Femur (tissue), 1 donor: ENCODE data around the gene RASAL2.

Source experiments
- DNase-seq: peaks from one replicate; pipeline ENCODE4 v3.0.0-alpha.2; 2017

RASAL2 gene

DNA sequence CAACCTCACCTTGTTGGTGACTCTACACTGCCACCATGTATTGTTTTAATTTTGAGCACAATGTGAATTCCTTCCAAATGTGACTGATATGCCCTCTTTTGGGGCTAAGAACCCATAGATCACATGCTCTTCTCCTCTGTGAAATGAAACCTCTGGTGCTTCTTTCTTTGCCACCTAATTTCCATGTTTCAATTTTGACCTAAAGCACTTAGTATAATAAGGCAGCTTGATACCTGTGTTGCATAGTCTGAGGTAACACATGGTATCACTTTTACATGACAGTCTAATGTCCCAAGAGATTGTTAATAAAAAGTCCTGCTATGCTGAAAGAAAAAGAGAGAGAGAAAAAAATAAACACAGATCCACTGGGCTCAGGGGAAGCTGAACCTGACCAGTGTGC lies 378.6 kb downstream of the RASAL2 start:
- DNase-seq = no peak

GRCh38 chr1:178477373-178477772 lies 383.5 kb downstream of the RASAL2 start:
- no peak for DNase-seq

DNA sequence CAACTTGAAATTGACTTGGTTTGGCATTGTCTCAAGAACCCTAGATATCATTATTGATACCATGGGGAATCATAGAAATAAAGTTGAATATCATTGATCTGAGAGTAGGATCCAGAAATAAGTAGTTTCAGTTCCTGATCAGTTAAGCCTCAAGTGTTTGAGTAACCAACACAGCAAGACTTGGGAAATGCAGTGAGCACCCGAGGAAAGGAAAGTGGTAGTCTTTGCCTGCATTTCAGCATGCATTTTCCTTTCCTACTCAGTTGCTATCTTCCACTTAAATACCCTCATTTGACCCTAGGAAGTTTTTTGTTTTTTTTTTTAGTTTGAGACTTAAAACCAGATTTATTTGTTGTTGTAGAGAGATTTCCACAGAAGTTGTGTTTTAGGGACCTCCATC lies 383.9 kb downstream of the RASAL2 start:
- no peak for DNase-seq

GRCh38 chr1:178483251-178483957 lies 389.5 kb downstream of the RASAL2 start:
- no peak for DNase-seq

- DNase-seq = no peak
Observed at GRCh38 chr1:178484698-178485225, 390.9 kb downstream of the RASAL2 start.

DNA sequence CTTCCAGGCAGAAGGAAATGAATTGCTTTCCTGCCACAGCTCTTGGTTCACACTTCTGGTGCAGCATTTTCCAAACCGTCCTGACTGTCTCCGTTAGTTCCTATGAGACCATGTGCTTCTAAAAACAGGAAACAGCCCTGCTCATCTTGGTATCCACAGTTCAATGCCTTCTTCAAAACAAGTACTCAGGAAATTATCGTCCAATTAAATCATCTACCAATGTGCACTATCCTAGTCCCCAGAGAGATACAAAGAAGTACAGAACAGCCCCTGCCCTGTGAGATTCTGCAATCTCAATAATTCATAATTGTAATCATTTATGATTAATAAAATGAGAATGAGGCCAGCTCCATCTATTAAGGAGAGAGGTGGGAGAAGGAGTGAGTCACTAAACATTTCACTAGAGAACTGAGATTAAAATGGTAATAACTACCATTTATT lies 391.7 kb downstream of the RASAL2 start:
- DNase-seq = no peak

DNA sequence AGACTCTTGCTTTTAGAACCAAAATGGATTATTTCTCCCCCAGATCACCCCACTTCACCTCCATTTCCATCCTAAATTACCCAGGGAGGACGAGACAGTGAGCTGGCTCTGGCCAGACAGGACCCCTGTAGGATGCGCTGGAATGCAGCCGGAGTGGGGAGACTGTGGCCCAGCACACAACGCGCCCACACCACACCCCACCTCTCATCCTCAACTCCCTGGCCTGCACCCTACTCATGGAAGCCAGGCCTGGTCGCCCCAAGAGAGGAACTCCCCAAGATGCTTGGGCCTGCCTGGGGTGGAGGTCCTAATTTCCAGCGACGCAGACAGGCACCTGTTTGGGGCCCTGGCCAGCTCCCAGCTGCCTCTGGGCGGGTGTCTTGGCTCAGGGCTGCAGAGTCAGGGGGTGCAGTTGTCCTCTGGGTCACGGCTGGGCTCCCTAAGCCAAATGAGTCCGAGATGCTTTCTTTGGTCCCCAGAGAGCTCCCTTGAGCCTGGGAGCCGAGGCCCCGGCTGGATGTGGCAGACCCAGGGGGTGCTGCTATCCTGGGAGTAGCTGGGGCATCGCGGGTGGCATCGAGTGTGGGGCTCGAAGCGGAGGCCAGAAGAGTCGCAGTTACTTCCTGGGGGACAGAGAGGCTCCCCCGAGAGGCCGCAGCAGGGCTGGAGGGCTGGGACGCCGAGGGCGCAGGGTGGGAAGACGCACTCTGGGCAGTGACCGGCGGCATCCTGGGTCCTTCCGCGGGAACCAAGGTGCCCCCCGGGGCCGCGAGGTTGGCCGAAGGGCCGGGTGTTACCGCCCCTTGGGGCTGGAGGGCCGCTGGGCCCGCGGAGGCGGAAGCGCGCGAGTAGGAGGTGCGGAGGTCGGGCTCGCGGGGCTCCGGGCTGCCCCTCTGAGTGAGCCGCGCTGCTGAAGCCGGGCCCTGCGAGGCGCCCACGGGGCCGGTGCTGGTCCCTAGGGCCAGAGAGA lies 392.5 kb downstream of the RASAL2 start:
- no peak for DNase-seq

DNA sequence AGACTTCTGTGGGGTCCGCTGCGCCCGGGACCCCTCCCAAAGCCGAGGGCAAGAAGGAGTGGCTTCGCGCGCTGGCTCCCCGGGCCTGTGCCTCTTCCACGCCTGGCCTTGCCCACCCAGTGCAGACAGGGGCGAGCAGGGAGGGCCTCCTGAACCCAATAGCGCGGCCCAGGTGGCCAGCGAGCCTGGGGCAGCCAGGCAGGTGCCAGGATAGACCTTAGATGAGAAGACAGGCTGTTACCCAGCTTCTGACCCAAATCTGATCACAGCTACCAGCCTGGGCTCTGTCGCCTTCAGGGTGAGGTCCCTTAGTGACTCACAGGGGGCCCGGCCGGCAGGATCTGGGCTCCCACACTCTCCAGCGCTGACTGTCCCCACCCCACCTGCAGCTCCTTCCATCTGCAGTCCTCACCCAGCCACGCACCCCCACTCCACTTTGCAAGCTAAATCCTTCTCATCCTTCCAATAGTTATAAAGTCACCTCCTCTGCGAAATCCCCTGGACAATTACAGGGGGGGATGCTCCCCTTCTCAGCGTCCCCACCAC lies 393.2 kb downstream of the RASAL2 start:
- DNase-seq = no peak

GRCh38 chr1:178488393-178488792 lies 394.5 kb downstream of the RASAL2 start:
- DNase-seq = no peak

DNA sequence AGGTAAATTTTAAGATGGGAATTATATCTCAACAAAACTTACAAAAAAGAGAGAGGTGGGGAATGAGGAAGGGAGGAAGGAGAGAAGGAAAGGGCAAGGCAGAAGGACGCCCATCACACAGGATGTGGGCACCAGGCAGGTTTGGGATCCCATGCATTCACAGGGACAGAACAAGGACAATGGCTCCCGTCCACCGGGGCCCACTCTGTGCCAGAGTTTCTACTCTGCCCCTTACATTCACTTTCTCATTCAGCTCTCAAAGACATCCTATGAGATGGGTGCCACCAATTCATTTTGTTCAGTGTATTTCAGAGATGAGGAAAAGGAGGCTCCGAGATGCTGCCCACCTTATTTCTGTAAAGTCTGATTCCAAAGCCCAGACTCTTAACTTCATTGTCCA lies 395.5 kb downstream of the RASAL2 start:
- DNase-seq = no peak

- DNase-seq = no peak
Observed at GRCh38 chr1:178490136-178490535, 396.2 kb downstream of the RASAL2 start.

DNA sequence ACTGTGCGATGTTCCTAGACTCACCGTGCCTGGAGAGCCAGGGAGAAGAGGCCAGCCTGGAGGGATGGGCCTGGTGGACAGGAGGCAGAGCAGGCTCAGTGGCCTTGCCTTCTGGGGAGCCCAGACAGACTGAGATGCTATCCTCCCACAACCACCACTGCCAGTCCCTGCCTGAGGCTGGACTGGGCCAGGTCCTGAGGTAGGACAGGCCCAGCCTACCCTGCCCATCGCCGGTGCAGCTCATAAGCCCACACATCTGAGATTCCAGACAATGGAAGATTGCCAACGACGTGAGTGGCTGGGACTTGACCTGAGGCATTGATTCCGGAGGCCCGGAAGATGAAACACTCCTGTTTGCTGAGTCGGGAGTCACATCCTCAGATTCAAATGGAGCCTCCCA lies 397.1 kb downstream of the RASAL2 start:
- no peak for DNase-seq

DNA sequence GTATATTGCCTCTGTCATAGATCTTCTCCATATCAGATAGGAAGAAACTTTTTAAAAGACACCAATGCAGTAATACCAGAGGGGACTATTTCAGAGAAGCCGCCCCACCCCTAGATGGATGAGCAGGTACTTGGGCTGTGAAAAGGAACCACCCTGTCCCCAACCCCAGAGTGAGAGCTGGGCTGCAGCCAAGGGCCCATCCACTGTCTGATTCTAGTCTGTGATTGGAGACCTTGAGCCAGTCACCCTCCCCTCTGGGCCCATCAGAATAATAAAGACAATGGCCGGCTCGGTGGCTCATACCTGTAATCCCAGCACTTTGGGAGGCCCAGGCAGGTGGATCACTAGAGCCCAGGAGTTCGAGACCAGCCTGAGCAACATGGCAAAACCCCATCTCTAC lies 397.8 kb downstream of the RASAL2 start:
- no peak for DNase-seq

DNA sequence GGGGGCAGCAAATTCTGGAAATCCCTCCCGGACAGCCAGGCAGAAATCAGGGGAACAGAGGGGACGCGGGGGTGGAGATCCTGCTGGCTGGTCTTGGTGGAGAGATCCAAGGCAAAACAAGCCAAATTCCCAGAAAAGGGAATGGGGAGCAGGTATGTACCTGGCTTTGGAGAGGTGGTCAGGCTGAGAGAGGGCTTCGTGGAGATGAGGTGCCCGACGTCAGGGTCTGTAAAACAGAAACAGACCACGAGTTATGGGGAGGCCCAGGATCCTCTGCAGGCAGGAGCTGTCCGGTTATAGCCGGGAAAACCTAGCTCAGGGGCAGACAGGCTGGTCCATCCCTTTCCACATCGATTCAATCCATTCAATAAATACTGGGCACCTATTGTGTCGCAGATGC lies 398.4 kb downstream of the RASAL2 start:
- DNase-seq = no peak

- no peak for DNase-seq
Observed at GRCh38 chr1:178493301-178493741, 399.4 kb downstream of the RASAL2 start.

DNA sequence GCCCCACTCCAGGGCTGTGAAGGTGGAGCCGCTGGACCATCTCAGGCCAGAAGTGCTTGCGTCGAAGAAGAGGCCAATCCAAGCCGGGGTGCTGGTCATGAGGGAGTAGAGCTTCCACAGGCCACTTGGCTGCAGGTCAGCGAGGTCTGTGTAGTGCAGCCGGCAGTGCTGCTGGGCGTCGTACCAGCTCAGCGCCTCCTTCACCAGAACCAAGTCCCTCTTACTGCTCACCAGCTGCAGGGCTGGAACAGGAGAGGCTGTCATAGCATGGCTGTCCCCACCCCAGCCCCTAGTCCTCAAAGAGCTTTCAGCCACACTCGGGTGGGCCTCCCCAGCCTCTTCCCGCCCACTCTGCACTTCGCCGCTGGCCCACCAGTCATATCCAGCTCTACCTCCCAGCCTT lies 400.7 kb downstream of the RASAL2 start:
- no peak for DNase-seq

DNA sequence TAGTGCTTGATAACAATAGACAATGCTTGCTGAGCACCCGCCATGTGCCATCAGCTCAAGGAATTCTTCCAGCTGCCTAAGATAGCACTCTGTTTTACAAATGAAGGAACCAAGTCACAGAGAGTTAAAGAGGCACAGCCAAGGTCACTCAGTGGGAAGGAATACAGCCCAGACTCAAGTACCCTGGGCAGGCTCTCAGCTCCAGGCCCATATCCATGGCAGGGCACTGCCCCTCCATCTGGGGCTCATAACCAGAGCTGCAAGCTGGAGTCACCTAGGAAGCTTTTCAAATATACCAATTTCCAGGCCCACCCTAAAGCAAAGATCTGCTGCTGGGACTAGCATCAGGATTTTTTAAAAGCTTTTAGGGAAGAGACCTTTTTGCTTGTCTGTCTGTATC lies 401.3 kb downstream of the RASAL2 start:
- DNase-seq = no peak

DNA sequence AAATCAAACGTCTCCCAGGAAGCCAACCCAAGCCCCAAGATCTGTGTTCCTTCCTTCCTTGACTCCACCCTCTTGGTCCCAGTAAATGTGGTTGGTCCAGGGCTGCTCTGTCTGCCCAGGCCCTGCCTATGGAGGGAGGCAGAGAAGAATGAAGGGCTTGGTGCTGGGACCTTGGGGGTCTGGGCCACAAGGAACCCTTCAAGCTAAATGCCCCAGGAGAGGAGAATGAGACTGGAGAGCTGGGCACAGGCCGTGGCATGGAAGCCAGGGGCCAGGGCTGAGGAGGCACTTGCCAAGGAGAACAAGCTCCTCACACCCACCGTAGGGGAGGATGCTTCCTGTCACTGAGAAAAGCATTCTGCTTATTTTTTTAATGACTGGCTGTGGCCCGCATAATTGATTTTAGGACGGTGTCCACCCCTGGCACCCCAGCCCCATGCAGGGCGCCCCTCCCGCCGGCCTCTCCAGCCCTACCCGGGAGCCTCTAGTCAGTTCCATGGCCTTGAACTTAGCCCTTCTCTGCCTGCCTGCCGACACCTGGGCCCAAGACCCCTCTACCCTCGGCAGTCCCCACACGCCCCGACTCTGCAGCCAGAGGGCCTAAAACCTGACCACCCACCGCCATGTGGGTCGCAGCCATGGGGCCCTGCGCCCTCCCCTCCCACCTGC lies 402.0 kb downstream of the RASAL2 start:
- no peak for DNase-seq

DNA sequence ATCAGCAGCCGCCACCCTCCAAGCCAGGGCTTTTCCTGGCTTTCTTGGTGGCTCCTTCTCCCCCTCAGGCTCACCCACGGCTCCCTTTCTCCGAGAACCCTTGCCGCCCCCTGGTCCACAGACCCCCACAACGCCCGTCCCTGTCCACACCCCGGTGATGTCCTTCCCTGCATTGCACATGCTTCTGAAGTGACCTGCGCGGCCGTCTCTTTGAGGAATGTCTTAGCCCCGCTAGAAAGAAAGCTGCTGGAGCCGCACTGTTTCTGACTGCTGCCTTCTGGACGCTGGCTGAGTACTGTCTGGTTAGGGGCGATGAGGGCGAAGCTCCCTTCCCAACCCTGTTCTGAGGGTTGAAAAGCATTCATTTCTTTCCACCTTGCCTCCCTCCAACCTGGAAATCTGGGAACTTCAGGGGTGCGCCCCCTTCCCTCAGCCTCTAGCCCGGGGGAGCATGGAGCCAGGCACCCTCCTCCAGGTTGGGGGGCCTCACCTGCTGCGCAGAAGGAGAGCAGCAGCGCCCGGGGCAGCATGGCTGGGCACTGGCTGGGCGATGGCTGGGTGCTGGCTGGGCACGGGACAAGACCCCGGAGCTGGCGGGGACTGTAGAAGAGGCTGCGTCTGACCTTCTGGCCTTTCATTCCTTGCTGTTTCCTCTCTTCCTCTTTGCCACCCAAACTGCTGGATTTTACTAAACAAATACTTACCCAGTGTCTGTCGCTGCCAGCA lies 402.7 kb downstream of the RASAL2 start, which contains the start of gene CLEC20A:
Gene CLEC20A (minus strand): TSS at position 555 of the 726 bp plus-strand sequence. CDS start 25 bp downstream, at position 530.
- no peak for DNase-seq

GRCh38 chr1:178497903-178498478 lies 404.1 kb downstream of the RASAL2 start:
- no peak for DNase-seq

GRCh38 chr1:178498896-178499675 lies 405.2 kb downstream of the RASAL2 start:
- DNase-seq = no peak
